Astrocyte of the hippocampus (primary cell): ENCODE results near the gene ANTXR1.
A peak's percentile ranks its signal among the peaks of the same experiment; 100 is the strongest.

Source experiments
- DNase-seq: peaks from one replicate; pipeline ENCODE4 v3.0.0; 2011; ENCODE audit warnings: low read depth, low spot score

ANTXR1 gene

DNA sequence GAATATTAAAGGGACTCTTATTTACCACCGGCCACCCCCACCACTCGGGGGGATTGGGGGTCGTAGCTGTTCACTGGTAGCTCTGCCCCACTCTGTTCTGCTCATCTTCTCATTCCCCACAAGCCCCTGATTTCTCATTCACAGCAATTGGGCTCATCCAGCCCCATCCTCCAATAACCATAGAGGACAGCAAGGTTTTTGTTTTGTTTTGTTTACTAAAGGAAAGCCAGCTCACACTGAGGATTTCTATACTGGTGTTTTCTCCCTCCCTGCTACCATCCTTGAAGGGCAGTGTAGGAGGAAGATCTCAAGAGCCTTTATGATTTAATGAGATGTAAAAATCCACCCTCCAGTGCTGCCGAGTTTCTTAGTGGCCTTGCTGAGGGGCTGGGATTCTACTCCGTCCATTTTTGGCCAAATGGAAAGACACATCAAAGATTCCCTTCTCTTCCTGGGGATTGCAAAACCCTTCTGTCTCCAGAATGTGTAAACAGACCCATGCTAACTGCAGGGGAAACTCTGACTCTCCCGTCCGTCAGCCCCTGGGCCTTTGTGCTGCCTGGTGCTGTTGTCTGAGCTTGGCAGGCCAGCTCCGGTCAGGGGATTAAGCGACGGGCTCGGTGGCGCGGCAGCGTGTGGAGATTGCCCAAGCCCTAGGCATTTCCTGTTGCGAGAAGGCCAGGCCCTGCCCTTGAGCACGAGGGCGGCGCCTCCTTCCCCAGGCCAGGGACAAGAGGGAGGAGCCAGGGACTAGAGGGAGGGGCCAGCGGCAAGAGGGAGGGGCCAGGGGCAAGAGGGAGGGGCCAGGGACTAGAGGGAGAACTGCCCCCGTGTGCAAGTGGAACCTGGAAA is 165.0 kb downstream of the ANTXR1 start:
- peak; percentile 73 for DNase-seq

GRCh38 chr2:69178756-69179155 is 165.8 kb downstream of the ANTXR1 start:
- no peak for DNase-seq

DNA sequence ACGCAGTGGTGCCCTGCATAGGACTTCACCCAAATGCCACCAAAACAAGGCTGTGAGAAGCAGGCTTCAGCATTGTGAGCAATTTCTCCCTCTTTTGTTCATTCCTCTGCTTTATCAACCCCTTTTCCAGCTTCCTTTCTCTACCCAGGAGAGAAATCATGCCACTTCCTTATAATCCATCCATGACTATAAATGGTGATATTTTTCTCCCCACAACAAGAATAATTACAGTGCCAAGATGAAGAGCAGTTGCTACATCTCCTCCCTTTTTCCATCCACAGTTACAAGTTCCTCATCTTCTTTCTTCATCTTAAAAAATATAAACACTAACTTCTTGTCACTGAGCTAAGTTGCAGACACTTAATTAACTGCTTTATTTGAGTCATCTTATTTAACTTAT is 167.2 kb downstream of the ANTXR1 start:
- DNase-seq, result no peak

- DNase-seq, result no peak
Observed at GRCh38 chr2:69180974-69181373, 168.0 kb downstream of the ANTXR1 start.

- no peak for DNase-seq
Observed at GRCh38 chr2:69181806-69182427, 168.9 kb downstream of the ANTXR1 start.

DNA sequence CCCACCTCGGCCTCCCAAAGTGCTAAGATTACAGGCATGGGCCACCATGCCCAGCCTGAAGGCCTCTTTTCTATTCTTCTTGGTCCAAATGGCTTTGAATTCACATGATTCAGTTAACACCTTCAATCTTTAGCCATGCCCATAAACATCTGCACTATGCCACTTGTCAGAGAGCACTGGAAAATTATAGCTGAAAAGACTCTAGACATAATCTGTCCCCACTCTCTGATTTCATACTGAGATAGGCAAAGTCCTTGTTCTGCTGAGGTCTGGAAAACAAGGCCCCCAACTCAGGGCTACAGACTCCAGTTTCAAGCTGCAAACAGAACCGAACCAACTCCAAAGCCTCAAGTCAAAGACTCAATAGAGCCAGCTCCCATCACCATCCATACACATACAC is 170.7 kb downstream of the ANTXR1 start:
- DNase-seq, result no peak

- DNase-seq, result no peak
Observed at GRCh38 chr2:69184224-69184623, 171.2 kb downstream of the ANTXR1 start.

DNA sequence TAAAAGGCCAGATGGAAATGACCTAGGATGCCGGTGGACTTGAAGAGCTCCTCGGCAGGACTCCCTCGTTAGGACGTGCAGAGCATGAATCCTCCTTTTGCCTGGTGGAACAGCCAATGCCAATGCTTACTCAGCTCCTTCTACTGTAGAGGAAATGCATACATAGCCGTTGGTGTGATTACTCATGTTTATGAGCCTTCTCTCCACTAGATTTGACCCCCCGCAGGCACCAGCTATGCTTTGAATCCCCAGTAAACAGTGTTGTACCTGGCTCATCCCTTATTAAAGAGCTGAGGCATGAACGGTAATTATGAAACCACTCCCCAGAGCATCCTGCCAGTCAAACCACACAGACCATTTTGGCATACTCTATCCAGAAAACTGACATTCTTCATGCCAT is 172.8 kb downstream of the ANTXR1 start:
- no peak for DNase-seq

DNA sequence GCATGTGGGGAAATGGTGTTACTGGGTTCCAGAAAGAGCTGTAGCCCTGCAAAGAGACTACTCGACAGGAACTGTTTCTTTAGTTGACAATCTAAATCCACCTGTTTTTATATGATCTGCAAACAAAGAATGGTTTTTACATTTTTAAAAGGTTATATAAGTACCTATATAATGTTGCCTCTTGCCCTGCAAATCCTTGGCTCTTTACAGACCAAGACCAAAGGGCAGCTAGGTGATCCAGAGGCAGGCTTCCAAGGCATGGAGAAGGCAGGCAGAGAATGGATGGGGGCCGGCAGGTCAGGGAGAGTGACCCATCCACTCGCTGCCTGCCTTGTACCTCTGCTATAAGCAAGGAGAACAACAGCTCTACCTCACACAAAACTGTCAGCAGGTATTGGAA is 173.6 kb downstream of the ANTXR1 start:
- DNase-seq, result no peak

- no peak for DNase-seq
Observed at GRCh38 chr2:69188182-69188900, 175.4 kb downstream of the ANTXR1 start.

DNA sequence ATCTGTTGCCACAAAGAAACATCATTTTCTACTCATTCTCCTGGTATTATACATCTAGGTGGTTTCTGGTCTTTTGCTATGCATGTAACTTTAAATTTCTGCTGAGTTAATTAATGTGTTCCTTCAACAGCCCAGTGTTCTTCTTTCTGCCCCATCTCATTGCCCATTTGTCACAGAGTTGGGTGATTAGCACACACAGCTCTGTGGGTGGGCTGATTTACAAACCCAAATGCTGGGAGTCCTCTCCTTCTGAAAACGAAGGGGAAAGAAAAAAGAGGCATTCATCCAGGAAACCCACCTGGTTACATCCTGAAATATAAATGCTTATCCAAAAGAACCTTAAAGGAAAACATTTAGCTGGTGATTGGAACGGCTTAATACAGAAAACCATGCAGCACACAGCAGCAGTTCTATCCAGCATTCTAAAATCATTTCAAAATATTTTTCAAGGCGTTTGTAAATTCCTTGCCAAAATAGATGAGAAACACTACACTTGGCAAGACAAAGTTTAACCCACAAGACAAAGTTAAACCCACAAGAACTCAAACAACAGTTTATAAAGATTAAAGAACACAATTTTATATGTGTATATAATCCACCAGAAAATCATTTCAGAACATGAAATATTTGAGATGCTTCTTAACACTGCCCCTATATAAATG is 177.9 kb downstream of the ANTXR1 start:
- no peak for DNase-seq

DNA sequence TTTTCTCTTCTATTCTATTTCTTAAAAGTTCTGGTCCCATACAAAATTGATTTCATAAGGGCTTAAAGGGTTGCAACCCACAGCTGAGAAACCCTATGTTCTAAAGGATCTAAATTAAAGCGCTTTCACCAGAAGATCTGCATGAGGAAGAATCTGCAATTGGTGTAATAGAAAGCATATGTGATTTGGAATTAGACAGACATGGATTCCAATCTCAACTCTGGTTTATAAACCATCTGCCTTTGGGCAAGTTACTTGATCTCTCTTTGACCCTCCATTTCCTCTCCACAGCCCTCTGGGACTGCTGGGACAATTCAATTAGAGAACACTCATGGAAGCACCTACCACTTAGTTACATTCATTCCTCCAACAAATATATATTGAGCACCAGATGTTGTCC is 178.7 kb downstream of the ANTXR1 start:
- no peak for DNase-seq

GRCh38 chr2:69192176-69192945 is 179.4 kb downstream of the ANTXR1 start:
- peak; percentile 70 for DNase-seq

DNA sequence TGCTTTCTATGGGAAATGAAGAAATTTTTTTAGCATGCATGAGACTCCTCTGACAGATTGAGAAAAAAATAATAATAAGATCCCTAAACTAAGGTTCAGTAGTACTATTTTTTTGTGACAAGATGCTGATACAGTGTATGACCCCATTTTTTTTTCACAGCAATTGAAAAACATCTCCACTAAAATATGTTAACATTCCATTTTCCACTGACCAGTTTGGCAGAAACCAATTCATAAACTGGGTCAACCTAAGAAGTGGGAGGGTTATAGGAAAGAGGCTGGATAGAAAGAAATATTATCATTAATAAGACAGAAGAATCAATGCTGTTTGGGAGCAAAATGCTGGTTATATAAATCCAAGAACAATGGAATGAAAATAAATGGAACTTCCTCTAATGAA is 182.7 kb downstream of the ANTXR1 start:
- no peak for DNase-seq

GRCh38 chr2:69196327-69197117 is 183.5 kb downstream of the ANTXR1 start:
- peak; percentile 80 for DNase-seq

GRCh38 chr2:69200107-69200520 is 187.1 kb downstream of the ANTXR1 start:
- DNase-seq, result no peak

DNA sequence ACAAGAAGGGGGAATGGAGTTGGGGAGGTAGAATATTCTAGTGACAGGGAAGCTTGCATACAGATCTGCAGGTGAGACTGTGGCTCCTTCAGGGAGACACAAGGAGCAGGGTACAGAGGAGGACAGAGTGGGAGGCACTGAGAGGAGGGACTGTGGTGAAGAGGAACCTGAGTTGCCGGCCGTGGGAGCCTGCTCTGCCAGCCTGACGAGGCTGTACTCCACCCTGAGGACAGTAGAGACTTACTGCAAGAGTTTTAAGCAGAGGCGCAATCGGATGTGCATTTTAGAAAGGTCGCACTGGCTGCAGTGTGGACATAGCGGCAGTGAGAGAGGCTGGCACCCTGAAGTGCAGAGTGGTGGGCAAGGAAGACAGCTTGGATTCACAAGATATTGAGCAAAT is 188.3 kb downstream of the ANTXR1 start:
- no peak for DNase-seq

GRCh38 chr2:69202327-69202726 is 189.3 kb downstream of the ANTXR1 start:
- no peak for DNase-seq

GRCh38 chr2:69203166-69203985 is 190.4 kb downstream of the ANTXR1 start:
- no peak for DNase-seq

DNA sequence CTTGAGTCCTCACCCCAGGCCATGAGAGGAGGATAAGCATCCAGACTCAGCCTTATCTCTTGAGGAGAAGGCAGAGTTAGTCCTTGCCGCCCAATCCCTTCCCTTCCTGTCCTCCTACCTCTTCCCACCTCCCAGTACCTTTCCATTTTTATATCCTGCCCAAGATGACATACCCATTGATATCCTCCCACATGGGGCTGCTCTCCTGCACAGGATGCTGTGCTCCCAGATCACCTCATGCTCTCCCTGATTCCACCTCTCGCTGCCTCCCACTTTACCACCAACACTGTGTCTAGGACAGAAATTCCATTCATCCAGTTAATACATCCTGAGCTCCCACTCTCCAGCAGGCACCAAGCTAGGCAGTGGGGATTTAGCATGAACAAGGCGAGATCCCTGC is 191.7 kb downstream of the ANTXR1 start:
- no peak for DNase-seq
